HepG2 (cell line): ENCODE data around the gene STRA6. TPM values are rescaled to one million over a fixed set of nuclear protein-coding genes. Genes with fewer than 3 reads are reported as not detected.

ENCODE experiments used
- ATAC-seq: fragments of 200-7000 bp; cut with Tn5 transposase; 3 replicates; pipeline ENCODE4 v1.9.1; 2020; ENCODE audit warnings: mild to moderate bottlenecking, moderate library complexity
- BruUV-seq: library from RNA; stranded (reverse); fragments of 400-500 nt; replicated peaks from 2 replicates; lab custom pipeline; 2021; lab: Mats Ljungman, UMichigan
- CTCF ChIA-PET: fragments of 300-600 bp; formaldehyde crosslinking; extraction: SDS; loops from one replicate; lab custom pipeline; 2021; ENCODE audit warnings: low total read pairs, inconsistent platforms, low intra/inter-chr PET ratio; lab: Yijun Ruan, JAX
- POLR2A ChIA-PET: fragments of 350-600 bp; sonication (Branson Sonifier 250); formaldehyde crosslinking; loops from one replicate; lab custom pipeline; 2020; ENCODE audit warnings: antibody characterized with exemption, inconsistent platforms; lab: Yijun Ruan, JAX
- DNase-seq: peaks from one replicate; pipeline ENCODE4 v3.0.0-alpha.2; 2015; ENCODE audit warnings: low spot score
- FAIRE-seq: peaks from 3 replicates; lab custom pipeline; 2011; peaks lifted over from hg19 to GRCh38; lab: Jason Lieb, UNC
- H2AFZ ChIP-seq: one replicate; pipeline ENCODE4 v1.6.1; 2011; ENCODE audit warnings: low read length, inconsistent platforms
- H3K27ac ChIP-seq: fragments of 300-600 bp; 3 replicates; pipeline ENCODE4 v1.8.0; 2011; ENCODE audit warnings: mixed run types, mild to moderate bottlenecking, mixed read lengths, low read length, inconsistent platforms; ENCODE audit not compliant: insufficient read depth; ENCODE audit errors: extremely low read length
- H3K27me3 ChIP-seq, 2 experiments: fragments of 200-600 bp in 1 of 2; 2 replicates in 1 of 2; 3 replicates in 1 of 2; pipeline versions ENCODE4 v1.6.0 to v1.8.0; 2011; ENCODE audit warnings: low read length in 2 of 2, mild to moderate bottlenecking in 2 of 2, moderate library complexity in 2 of 2, inconsistent platforms in 1 of 2; ENCODE audit not compliant: insufficient read depth in 2 of 2, control insufficient read depth in 1 of 2
- H3K36me3 ChIP-seq, 2 experiments: fragments of 200-600 bp in 1 of 2; replicated peaks in 1 of 2; 2 replicates in 1 of 2; 3 replicates in 1 of 2; pipeline versions ENCODE4 v1.5.1 to v1.8.0; 2011; ENCODE audit warnings: low read length in 2 of 2, inconsistent platforms in 1 of 2; ENCODE audit not compliant: insufficient read depth in 2 of 2, control insufficient read depth in 1 of 2
- H3K4me1 ChIP-seq: 2 replicates; pipeline ENCODE4 v1.5.1; 2012; ENCODE audit warnings: low read length, inconsistent platforms; ENCODE audit not compliant: insufficient read depth
- H3K4me2 ChIP-seq: 2 replicates; pipeline ENCODE4 v1.6.0; 2011; ENCODE audit warnings: low read depth, low read length, inconsistent platforms
- H3K4me3 ChIP-seq, 3 experiments: fragments of 200-600 bp in 1 of 3; sonication (generic), shearing (Covaris generic) in 1 of 3; replicated peaks in 1 of 3; 2 replicates each; pipeline ENCODE4 v1.5.1; 2011 to 2016; ENCODE audit warnings: low read length in 3 of 3, inconsistent platforms in 2 of 3, low read depth in 2 of 3, mild to moderate bottlenecking in 2 of 3, control low read depth in 1 of 3, mixed read lengths in 1 of 3; ENCODE audit not compliant: insufficient read depth in 1 of 3
- H3K79me2 ChIP-seq: one replicate; pipeline ENCODE4 v1.6.1; 2011; ENCODE audit warnings: low read length, inconsistent platforms; ENCODE audit not compliant: insufficient read depth
- H3K9ac ChIP-seq: 2 replicates; pipeline ENCODE4 v1.6.0; 2011; ENCODE audit warnings: mild to moderate bottlenecking, low read depth, low read length, inconsistent platforms; ENCODE audit not compliant: insufficient read depth
- H3K9me3 ChIP-seq: 2 replicates; pipeline ENCODE4 v1.5.1; 2012; ENCODE audit warnings: mild to moderate bottlenecking, low read length
- H4K20me1 ChIP-seq: 2 replicates; pipeline ENCODE4 v1.6.0; 2011; ENCODE audit warnings: inconsistent platforms, mild to moderate bottlenecking, low read length, moderate library complexity; ENCODE audit not compliant: insufficient read depth
- ATF5 ChIP-seq: sonication (generic); formaldehyde crosslinking; IDR thresholded peaks from 2 replicates; pipeline ENCODE4 v1.4.0; 2020; ENCODE audit warnings: mild to moderate bottlenecking, low read depth, missing genetic modification reagents
- CBFB ChIP-seq: sonication (generic); formaldehyde crosslinking; IDR thresholded peaks from 2 replicates; pipeline ENCODE4 v1.4.0; 2020; ENCODE audit warnings: missing genetic modification reagents
- CSRNP1 ChIP-seq: sonication (generic); formaldehyde crosslinking; IDR thresholded peaks from 2 replicates; pipeline ENCODE4 v1.8.1; 2023; ENCODE audit warnings: mild to moderate bottlenecking, missing genetic modification reagents
- IRF2 ChIP-seq: IDR thresholded peaks from 2 replicates; pipeline ENCODE4 v1.6.1; 2018; ENCODE audit warnings: missing genetic modification reagents, missing compliant biosample characterization
- ISX ChIP-seq: sonication (generic); formaldehyde crosslinking; conservative IDR thresholded peaks from 2 replicates; pipeline ENCODE4 v1.5.0; 2020; ENCODE audit warnings: missing genetic modification reagents
- PHF21A ChIP-seq: sonication (generic); formaldehyde crosslinking; IDR thresholded peaks from 2 replicates; pipeline ENCODE4 v1.5.0; 2020; ENCODE audit warnings: mild to moderate bottlenecking, missing genetic modification reagents
- ZNF207 ChIP-seq: fragments of 450-650 bp; IDR thresholded peaks from 2 replicates; pipeline ENCODE4 v1.6.1; 2016; ENCODE audit warnings: antibody characterized with exemption, borderline replicate concordance
- ZNF234 ChIP-seq: sonication (generic); formaldehyde crosslinking; conservative IDR thresholded peaks from 2 replicates; pipeline ENCODE4 v1.5.1; 2020; ENCODE audit warnings: mild to moderate bottlenecking, missing genetic modification reagents
- ZNF451 ChIP-seq: sonication (generic); formaldehyde crosslinking; IDR thresholded peaks from 2 replicates; pipeline ENCODE4 v1.5.0; 2020; ENCODE audit warnings: mild to moderate bottlenecking, missing genetic modification reagents
- ZNF674 ChIP-seq: sonication (generic); formaldehyde crosslinking; IDR thresholded peaks from 2 replicates; pipeline ENCODE4 v1.5.0; 2020; ENCODE audit warnings: low read depth, mild to moderate bottlenecking, missing genetic modification reagents
- ZNF773 ChIP-seq: sonication (generic); formaldehyde crosslinking; IDR thresholded peaks from 2 replicates; pipeline ENCODE4 v1.4.0; 2020; ENCODE audit warnings: missing genetic modification reagents, borderline replicate concordance
- ZNF788 ChIP-seq: sonication (generic); formaldehyde crosslinking; IDR thresholded peaks from 2 replicates; pipeline ENCODE4 v1.5.0; 2020; ENCODE audit warnings: mild to moderate bottlenecking, missing genetic modification reagents, borderline replicate concordance
- ZSCAN30 ChIP-seq: sonication (generic); formaldehyde crosslinking; IDR thresholded peaks from 2 replicates; pipeline ENCODE4 v1.5.0; 2020; ENCODE audit warnings: mild to moderate bottlenecking, missing genetic modification reagents
- WGBS: methylation state at CpG from one replicate; pipeline ENCODE4 v1.1.6; 2017; ENCODE audit warnings: low lambda C conversion rate; 5-methylcytosine and 5-hydroxymethylcytosine counted together
- in situ Hi-C: cut with HindIII; loops from 2 replicates; pipeline ENCODE4 v1.10.0; 2017; ENCODE audit warnings: low pct_unique_long_range_greater_than_20kb; ENCODE audit not compliant: extremely low pct_ligation_motif_present
- intact Hi-C: fragments of 100-400 bp; cut with micrococcal nuclease; formaldehyde crosslinking; loops from one replicate; pipeline ENCODE4 v1.10.0; 2022; ENCODE audit not compliant: unreplicated experiment
- polyA plus RNA-seq, 8 experiments: library from polyadenylated mRNA; depleted of rRNA in 3 of 8; stranded (reverse) in 7 of 8; unstranded in 1 of 8; fragments of >200 nt; fragmentation: Illumina TruSeq in 4 of 8; extraction: Trizol in 4 of 8; gene quantifications; 2 replicates each; pipeline versions ENCODE4 v1.2.1 to v1.2.3, GENCODE V29; 2011 to 2016; ENCODE audit warnings: low read depth in 4 of 8, missing spikeins in 1 of 8, mixed read lengths in 1 of 8; ENCODE audit not compliant: insufficient read depth in 1 of 8
- total RNA-seq, 5 experiments: library from RNA; depleted of rRNA; stranded (reverse); fragments of >200 nt; fragmentation: Illumina TruSeq; extraction: Trizol; gene quantifications; 2 replicates each; pipeline ENCODE4 v1.2.3, GENCODE V29; 2016; ENCODE audit warnings: low read depth in 1 of 5
- TF ChIP-seq, protein P1 (sequence below): IDR thresholded peaks from 2 replicates; pipeline ENCODE4 v1.6.1; 2016; ENCODE audit warnings: missing compliant biosample characterization, missing genetic modification reagents, borderline replicate concordance
- TF ChIP-seq, protein P2 (sequence below): IDR thresholded peaks from 2 replicates; pipeline ENCODE4 v1.6.1; 2016; ENCODE audit warnings: mild to moderate bottlenecking
- TF ChIP-seq, protein P3 (sequence below): sonication (generic); formaldehyde crosslinking; conservative IDR thresholded peaks from 2 replicates; pipeline ENCODE4 v1.4.0; 2020; ENCODE audit warnings: missing genetic modification reagents
- TF ChIP-seq, protein P4 (sequence below): sonication (generic); formaldehyde crosslinking; IDR thresholded peaks from 2 replicates; pipeline ENCODE4 v1.4.0; 2020; ENCODE audit warnings: missing genetic modification reagents, mild to moderate bottlenecking, borderline replicate concordance

STRA6 gene
- total and polyA plus RNA-seq, 2 of the 13 experiments (the other 11 are each of a cell fraction or from before 2014, with no cell fraction given) = 1.6 to 2.1 TPM

DNA sequence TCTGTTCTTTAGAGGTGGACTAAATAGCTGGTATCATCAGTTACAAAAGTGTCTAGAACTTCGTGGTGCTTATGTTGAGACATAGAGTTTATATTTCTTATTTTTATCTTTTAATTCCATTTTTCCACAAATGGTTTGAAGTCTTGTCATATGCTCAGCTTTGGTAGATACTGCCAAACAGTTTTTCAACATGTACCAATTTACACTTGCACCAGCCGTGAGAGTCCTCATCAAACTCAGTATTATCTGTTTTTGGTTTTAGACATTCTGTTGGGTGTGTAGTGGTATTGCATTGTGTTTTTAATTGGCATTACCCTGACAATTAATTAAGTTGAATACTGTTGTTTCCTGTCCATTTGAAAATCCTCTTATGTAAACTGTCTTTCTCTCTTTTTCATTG lies 55.5 kb downstream of the STRA6 start:
- CTCF ChIA-PET = no interaction called here
- ATAC-seq (no peak), FAIRE-seq (no peak), DNase-seq (no peak)
- H3K4me3 ChIP-seq = no peak overlapping the region
- POLR2A ChIA-PET = no interaction called here
- H3K79me2 ChIP-seq = no peaks in the 10 kb centered on the region
- BruUV-seq = no TSS peak
- H3K9ac ChIP-seq = no peak overlapping the region
- no peaks in the 10 kb centered on the region for H3K36me3 ChIP-seq
- H2AFZ ChIP-seq = no peak overlapping the region
- WGBS = 33% methylated on average over 2 of the region's 2 CpGs
- H3K27me3 ChIP-seq = no peaks in the 10 kb centered on the region; a peak in 1 of 5 replicates
- in situ Hi-C loops = no loop called here
- H3K27ac ChIP-seq = no peak overlapping the region
- no peak overlapping the region for H3K4me2 ChIP-seq
- no peaks in the 10 kb centered on the region for H4K20me1 ChIP-seq
- H3K9me3 ChIP-seq = no peaks in the 10 kb centered on the region
- no peaks in the 10 kb centered on the region for H3K4me1 ChIP-seq
- intact Hi-C loops = no loop called here
- TF ChIP-seq, protein P1, sequence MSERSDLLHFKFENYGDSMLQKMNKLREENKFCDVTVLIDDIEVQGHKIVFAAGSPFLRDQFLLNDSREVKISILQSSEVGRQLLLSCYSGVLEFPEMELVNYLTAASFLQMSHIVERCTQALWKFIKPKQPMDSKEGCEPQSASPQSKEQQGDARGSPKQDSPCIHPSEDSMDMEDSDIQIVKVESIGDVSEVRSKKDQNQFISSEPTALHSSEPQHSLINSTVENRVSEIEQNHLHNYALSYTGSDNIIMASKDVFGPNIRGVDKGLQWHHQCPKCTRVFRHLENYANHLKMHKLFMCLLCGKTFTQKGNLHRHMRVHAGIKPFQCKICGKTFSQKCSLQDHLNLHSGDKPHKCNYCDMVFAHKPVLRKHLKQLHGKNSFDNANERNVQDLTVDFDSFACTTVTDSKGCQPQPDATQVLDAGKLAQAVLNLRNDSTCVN (CRISPR knock-in tag) = no peak
- TF ChIP-seq ZNF674 (CRISPR knock-in tag) (no peak), CBFB (no peak), ATF5 (CRISPR knock-in tag) (no peak), ZSCAN30 (no peak), PHF21A (CRISPR knock-in tag) (no peak), IRF2 (no peak), ZNF773 (no peak), ZNF207 (no peak), ZNF451 (CRISPR knock-in tag) (no peak), ZNF234 (no peak), ZNF788 (CRISPR knock-in tag) (no peak), CSRNP1 (CRISPR knock-in tag) (no peak), ISX (no peak)
- TF ChIP-seq, protein P2, sequence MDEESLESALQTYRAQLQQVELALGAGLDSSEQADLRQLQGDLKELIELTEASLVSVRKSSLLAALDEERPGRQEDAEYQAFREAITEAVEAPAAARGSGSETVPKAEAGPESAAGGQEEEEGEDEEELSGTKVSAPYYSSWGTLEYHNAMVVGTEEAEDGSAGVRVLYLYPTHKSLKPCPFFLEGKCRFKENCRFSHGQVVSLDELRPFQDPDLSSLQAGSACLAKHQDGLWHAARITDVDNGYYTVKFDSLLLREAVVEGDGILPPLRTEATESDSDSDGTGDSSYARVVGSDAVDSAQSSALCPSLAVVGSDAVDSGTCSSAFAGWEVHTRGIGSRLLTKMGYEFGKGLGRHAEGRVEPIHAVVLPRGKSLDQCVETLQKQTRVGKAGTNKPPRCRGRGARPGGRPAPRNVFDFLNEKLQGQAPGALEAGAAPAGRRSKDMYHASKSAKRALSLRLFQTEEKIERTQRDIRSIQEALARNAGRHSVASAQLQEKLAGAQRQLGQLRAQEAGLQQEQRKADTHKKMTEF (CRISPR knock-in tag) = no peak
- TF ChIP-seq, protein P3, sequence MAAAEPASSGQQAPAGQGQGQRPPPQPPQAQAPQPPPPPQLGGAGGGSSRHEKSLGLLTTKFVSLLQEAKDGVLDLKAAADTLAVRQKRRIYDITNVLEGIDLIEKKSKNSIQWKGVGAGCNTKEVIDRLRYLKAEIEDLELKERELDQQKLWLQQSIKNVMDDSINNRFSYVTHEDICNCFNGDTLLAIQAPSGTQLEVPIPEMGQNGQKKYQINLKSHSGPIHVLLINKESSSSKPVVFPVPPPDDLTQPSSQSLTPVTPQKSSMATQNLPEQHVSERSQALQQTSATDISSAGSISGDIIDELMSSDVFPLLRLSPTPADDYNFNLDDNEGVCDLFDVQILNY (CRISPR knock-in tag) = no peak
- TF ChIP-seq, protein P4, sequence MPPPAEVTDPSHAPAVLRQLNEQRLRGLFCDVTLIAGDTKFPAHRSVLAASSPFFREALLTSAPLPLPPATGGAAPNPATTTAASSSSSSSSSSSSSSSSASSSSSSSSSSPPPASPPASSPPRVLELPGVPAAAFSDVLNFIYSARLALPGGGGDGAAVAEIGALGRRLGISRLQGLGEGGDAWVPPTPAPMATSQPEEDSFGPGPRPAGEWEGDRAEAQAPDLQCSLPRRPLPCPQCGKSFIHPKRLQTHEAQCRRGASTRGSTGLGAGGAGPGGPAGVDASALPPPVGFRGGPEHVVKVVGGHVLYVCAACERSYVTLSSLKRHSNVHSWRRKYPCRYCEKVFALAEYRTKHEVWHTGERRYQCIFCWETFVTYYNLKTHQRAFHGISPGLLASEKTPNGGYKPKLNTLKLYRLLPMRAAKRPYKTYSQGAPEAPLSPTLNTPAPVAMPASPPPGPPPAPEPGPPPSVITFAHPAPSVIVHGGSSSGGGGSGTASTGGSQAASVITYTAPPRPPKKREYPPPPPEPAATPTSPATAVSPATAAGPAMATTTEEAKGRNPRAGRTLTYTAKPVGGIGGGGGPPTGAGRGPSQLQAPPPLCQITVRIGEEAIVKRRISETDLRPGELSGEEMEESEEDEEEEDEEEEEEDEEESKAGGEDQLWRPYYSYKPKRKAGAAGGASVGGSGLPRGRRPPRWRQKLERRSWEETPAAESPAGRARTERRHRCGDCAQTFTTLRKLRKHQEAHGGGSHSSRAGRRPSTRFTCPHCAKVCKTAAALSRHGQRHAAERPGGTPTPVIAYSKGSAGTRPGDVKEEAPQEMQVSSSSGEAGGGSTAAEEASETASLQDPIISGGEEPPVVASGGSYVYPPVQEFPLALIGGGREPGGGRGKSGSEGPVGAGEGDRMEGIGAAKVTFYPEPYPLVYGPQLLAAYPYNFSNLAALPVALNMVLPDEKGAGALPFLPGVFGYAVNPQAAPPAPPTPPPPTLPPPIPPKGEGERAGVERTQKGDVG (CRISPR knock-in tag) = no peak
